Measurements from ENCODE around the gene IL1RAPL1.

IL1RAPL1 gene

DNA sequence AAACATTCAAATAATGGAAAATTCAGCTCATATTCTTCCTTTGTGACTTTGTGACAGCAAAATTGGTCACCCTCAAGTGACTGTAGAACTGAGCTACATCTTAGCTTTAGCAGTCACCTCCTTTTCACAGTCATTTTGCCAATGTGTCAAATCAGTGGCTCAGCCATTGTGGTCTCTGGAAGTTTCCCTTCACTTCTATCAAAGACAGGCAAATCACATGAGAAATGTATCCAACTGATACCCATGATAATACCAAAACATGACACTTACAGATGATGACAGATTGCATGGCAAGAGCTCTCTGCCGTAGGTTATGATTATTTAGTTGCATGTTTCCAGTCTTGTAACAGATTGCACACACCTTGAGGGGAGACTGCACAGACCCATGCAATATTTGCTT, 1078.3 kb downstream of the IL1RAPL1 start:
- no peak for DNase-seq

DNA sequence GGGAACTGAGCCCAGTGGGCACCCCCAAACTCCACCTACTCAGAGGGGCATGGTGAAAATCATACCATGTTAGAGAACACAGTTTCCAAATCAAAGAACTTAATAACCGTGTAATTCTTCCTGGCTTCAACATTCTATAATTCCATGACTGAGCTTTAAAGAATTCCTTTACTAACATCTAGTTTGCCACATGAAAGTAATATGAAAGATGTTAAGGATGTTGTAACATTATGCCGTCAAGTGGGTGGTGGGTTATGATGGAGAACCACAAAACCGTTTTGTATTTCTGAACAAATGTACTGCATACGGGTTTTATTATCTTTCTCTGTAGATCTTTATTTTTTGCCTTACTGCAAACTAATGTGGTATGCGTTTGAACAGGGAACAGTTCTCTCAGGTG, 1079.1 kb downstream of the IL1RAPL1 start:
- no peak for DNase-seq

DNA sequence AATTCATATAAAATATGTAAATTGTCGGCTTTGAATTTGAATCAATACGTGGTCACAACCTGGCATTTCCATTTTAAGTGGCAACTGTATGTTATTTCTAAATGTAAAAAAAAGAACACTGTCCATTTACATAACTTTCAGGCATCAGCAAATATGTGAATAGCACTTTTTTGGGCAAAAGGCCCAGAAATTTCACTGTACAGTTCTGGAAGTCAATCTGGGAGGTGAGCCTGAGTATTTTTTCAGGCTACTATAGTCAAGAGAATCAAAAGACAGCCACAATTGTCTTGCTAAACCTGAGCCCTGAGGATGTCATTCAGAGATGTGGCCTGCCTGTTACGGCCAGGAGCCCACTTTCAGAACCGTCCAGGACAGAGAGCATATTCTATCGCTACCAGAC, 1084.2 kb downstream of the IL1RAPL1 start:
- DNase-seq = no peak

DNA sequence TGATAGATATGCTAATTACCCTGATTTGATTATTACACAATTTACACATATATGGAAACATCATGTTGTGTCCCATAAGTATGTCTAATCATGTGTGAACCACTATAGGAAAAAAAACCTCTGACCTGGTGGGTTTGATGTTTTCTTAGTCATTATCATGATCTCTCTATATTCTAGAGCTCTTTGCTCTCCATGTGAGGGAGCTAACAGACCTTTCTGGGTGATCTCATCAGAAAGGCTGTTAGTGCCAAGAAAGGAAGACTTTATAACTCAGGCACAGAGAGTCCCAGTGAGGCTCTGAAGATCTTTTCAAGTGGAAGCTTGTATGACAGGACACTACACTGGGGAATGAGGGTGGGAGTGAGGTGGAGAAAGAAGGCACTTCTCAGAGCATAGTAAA, 1100.4 kb downstream of the IL1RAPL1 start:
- DNase-seq = no peak

DNA sequence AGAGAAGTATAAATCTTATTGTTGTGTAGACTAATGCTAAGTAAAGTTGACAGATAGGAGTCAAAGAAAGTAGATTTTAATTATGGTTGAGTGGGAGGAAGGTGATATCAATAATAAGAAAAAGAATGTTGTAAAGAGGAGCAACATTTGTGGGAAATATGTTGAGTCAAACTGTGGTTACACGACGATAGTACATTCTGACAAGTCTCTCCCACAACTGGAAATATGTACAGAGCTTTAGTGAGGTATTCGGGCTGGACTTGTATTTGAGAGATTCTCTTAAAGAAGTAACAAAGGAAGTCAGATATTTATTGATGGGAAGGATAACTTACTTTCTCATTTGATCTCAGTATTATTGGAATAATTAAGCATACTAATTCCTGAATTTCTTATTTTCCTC, 1102.8 kb downstream of the IL1RAPL1 start:
- no peak for DNase-seq

GRCh38 chrX:29691044-29691443, 1103.8 kb downstream of the IL1RAPL1 start:
- DNase-seq = no peak

GRCh38 chrX:29693912-29694311, 1106.7 kb downstream of the IL1RAPL1 start:
- no peak for DNase-seq

DNA sequence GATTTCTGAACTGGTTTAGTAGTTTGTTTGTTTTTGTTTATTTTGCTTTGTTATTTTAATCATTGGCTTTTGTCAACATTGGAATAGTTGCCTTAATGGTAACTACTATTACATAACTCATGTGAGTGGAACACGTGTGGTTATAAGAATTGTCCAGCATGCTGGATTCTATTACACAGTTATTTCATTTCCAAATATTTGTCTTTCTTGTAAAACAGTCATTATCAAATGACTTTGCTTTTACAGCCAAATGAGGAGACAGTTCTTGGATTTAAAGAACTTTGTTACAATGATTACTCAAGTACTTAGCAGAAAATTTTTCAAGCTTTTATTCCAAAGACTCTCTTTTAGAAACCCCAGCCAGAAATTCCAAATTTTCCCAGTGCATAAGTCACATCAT, 1112.0 kb downstream of the IL1RAPL1 start:
- no peak for DNase-seq

- DNase-seq = no peak
Measured at GRCh38 chrX:29707088-29707487, 1119.8 kb downstream of the IL1RAPL1 start.

- no peak for DNase-seq
Measured at GRCh38 chrX:29721152-29721551, 1133.9 kb downstream of the IL1RAPL1 start.

DNA sequence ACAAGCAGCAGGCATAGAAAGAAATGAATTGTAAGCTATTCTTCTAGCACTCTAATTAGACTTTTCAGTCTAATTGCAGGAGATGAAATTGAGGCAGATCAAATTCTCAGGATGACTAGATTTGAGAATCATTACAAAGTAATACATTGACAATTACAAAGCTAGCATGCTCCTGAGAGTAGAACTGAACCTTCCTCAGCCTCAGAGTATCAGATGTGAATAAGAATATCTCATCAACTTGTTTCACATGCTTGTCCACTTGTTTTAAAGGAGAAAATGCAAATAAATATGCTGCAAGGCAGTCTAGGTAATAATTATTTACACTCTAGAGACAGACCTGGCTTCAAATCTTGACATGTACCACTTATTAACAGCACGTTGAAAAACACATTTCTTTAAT, 1137.1 kb downstream of the IL1RAPL1 start:
- DNase-seq = no peak

GRCh38 chrX:29726811-29727210, 1139.6 kb downstream of the IL1RAPL1 start:
- DNase-seq = no peak

DNA sequence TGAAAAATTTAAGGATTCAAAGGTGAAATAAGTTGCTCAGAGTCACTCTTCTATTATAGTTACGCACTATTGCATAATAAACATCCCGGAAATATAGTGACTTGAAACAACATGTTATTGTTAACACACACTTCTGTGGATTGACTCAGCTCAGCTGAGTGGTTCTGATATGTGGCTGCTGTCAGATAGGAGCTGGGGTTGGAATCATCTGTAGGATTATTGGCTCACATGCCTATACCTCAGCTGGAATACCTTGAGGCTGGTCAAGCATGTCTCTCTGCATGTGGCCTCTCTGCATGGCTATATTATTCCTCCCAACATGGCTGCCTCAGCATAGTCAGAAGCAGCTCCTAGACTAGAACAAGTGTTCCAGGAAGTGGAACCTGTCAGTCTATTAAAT, 1141.4 kb downstream of the IL1RAPL1 start:
- DNase-seq = no peak

- DNase-seq = no peak
Measured at GRCh38 chrX:29744966-29745365, 1157.7 kb downstream of the IL1RAPL1 start.

DNA sequence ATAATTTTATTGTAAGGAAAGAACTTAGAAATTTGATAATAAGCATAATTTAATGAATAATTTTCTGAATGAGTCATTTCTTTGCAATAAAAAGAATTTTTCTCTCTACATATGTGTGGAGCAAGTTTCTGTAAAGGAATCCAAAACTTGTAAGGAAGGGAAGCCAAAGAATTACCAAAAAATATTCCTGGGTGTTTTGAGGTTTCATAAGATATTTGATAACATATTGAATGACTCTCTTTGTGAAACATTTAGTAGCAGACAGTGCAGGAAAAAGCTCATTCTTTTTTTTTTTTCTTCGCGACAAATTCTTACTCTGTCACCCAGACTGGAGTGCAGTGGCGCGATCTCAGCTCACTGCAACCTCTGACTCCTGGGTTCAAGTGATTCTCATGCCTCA, 1159.1 kb downstream of the IL1RAPL1 start:
- DNase-seq = no peak

GRCh38 chrX:29762006-29762405, 1174.8 kb downstream of the IL1RAPL1 start:
- DNase-seq = no peak

- no peak for DNase-seq
Measured at GRCh38 chrX:29775890-29776289, 1188.6 kb downstream of the IL1RAPL1 start.

DNA sequence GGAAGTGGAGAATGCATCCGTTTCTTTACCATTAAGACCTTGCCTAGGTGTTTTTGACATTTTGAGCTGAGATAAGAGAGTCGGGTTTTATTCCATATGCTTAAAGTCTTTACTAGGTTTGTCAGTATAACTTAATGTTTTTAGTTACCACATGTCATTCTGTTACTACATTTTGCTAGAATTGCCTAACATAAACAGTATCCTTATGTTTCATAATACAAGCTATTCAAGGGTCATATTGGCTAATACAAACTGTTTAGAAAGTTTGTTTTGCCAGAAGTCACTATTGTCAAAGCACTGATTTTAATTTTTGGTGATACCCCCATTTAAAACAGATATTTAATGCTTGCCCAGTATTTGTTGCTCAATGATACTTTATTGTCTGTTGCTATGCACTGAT, 1200.4 kb downstream of the IL1RAPL1 start:
- DNase-seq = no peak

GRCh38 chrX:29788991-29789699, 1201.9 kb downstream of the IL1RAPL1 start:
- DNase-seq = no peak

DNA sequence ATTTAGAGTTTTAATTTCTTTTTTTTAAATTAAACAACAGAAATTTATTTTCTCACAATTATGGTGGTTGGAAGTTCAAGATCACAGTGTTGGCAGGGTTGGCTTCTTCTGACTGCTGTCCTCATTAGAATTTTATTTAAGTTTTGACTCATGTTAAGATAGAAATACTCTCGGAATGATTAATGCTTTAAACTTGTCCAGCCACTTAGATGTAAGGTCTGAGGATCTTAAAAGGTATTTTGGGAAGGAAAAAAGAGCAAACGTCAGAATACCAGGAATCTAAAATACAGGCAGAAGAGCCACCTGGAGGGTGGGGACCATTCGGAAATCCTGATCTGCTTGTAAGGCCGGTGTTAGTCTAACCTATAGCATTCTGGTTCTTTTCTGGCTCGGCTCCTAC, 1205.1 kb downstream of the IL1RAPL1 start:
- DNase-seq = no peak

- no peak for DNase-seq
Measured at GRCh38 chrX:29797156-29797555, 1209.9 kb downstream of the IL1RAPL1 start.

DNA sequence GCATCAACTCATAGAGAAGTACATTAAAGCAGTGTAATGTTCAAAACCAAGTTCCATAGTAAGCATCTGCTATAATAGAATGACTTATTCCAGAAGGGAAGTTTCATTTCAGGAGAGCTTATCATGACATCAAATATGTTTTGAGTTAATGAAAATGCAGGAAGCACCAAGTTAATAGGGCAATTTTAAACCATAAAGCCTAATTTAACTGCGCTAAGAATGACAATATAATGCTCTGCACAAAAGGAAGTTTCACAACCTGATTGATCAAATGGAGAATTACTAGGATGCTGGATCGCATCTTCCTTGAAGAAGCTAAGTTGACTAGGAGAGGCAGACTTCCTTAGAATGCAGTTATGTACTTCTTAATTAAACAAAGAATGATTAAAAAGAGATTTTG, 1211.2 kb downstream of the IL1RAPL1 start:
- no peak for DNase-seq

DNA sequence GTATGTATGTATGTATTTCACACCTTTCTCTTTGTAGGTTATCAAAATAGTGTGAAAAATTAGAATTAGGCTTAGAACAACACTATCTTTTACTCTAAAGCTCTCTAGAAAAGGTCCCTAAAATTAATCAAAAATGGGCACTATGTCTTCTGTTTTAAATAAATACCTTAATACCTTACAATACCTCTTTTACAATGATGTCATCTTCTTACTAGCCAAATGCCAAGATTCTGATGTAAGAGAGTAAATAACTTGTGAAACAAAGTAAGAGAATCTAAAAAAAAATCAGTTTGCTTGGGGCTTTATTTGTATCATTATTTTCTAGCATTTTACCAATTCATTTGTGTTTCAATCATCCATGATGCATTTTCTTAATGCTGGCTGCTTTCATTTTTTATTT, 1225.9 kb downstream of the IL1RAPL1 start:
- DNase-seq = no peak

DNA sequence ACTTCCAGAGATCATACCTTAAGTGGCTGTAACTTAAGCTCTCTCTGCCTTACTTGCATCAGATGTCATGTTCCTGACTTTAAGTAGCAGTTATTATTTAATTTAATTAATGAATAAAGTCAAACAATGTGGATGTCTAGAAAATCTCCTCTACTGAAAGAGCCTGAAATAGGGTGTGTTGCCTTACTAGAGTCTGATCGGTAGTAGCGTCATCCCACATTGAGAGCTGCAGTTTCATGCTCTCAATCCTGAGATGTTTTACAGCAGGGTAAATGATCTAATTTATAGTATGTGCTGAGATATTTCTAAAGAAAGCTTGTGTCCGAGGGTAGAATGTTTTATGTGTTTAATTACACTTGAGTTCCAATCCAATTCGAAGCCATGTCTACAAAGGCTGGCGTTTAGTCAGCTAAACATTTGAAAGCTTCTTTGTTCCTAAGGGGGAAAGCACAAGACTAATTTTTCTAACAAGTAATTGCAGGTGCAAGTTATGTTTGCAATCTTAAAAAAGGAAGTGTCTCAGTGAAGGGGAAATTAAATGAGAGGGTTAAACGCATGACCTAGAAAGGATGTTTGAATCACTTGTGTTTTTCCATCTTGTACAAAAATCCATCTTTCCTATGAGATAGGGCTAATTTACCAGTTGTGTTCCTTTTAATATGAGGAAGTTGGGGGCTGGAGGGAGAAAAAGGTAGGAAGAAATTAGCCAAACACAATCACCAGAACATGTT, 1237.1 kb downstream of the IL1RAPL1 start:
- no peak for DNase-seq

DNA sequence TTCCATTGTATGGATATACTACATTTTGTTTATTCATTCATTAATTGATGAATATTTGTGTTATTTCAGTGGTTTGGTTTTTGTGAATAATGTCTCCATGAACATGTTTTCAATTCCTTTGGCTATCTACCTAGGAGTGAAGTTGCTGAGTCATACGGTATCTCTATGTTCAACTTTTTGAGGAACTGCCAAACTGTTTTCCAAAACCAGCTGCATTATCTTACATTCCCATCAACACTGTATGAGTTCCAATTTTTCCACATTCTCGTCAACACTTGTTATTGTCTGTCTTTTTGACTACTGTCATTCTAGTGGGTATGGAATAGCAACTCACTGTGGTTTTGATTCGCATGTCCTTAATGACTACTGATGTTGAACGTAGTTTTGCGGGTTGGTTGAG, 1239.5 kb downstream of the IL1RAPL1 start:
- DNase-seq = no peak
